Inflammatory macrophage treated with lipopolysaccharide for 4 hours (primary cell): ENCODE measurements around the gene GALK1.

ENCODE experiments used
- DNase-seq: peaks from one replicate; pipeline ENCODE4 v3.0.0-alpha.2; 2020

The GALK1 gene

GRCh38 chr17:75748706-75749105 lies 16.3 kb downstream of the GALK1 start:
- DNase-seq = no peak

DNA sequence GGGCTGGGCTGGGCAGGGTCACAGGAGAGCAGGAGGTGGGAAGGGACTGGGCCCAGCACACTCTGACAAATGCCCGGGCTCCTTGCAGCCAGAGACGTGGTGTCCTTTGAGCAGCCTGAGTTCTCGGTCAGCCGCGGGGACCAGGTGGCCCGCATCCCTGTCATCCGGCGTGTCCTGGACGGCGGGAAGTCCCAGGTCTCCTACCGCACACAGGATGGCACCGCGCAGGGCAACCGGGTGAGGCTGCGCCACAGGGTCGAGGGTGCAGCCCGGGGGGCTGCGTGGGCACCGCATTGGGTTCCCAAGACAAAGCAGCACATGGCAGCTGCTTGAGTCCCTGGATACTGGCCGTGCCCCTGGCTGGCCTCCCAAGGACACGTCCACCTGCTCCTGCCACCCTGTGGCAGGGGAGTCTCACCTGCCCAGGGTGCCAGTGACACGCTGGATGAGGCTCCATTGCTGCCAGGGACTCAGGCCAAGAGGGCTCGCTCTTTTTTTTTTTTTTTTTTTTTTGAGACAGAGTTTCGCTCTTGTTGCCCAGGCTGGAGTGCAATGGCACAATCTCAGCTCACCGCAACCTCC lies 21.3 kb downstream of the GALK1 start:
- no peak for DNase-seq

DNA sequence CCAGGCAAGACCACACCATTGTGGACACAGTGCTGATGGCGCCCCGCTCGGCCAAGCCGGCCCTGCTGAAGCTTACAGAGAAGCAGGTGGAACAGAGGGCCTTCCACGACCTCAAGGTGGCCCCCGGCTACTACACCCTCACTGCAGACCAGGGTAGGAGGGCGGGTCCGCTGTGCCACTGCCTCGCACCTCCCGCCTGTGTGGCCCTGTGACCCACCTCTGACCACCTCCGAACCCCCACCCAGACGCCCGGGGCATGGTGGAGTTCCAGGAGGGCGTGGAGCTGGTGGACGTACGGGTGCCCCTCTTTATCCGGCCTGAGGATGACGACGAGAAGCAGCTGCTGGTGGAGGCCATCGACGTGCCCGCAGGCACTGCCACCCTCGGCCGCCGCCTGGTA lies 22.7 kb downstream of the GALK1 start:
- no peak for DNase-seq

DNA sequence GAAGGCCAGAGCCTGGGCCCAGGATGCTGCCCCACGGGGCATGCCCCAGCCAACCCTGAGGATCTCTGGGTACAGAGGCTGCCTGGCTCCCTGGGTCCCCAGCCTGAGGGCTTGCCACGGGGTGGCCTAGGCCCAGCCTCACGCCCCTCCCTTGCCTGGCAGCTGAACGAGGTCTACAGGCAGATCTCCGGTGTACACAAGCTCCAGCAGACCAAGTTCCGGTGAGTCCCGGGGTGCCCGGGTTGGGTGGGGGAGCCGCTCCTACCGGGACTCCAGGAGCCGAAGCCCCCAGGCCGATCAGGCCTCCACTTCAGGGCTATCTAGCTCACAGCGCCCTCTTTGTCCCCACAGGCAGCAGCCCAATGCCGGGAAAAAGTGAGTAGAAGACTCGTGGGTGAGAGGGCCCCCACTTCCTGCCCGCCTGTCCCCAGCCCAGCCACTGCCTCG lies 24.3 kb downstream of the GALK1 start:
- DNase-seq = no peak

GRCh38 chr17:75740215-75740614 lies 24.8 kb downstream of the GALK1 start:
- DNase-seq = no peak

DNA sequence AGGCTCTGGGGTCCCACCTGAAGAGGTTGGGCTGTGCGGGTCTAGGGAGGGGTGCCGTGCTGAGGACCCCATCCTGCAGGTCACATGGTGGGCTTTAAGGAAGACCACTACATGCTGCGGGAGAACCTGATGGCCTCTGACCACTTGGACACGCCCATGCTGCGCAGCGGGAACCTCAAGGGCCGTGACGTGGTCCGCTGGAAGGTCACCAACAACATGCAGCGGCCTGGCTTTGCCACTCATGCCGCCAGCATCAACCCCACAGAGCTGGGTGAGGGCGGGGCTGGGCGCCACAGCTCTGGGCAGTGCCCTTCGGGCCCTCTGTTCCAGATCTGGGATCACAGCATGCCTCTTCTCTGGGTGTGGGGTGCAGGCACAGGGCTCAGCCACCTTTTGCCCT lies 25.2 kb downstream of the GALK1 start:
- no peak for DNase-seq

DNA sequence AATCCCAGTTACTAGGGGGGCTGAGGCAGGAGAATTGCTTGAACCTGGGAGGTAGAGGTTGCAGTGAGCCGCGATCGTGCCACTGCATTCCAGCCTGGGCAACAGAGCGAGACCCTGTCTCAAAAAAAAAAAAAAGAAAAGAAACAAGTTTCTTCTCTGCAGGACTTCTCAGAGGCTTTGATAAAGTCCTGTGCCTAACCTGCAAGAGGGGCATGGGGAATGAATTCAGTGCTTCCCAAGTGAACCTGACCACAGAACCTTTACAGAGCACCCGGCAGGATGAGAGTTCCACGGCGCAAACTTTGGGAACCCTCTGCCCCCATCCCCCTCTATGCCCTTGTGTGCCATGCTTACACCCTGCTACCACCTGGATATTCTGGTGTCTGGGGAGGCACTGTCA lies 25.8 kb downstream of the GALK1 start:
- no peak for DNase-seq

GRCh38 chr17:75738218-75738802 lies 26.7 kb downstream of the GALK1 start:
- peak; percentile 94 for DNase-seq

- no peak for DNase-seq
Observed at GRCh38 chr17:75737133-75737962, 27.6 kb downstream of the GALK1 start.

- no peak for DNase-seq
Observed at GRCh38 chr17:75736173-75736835, 28.7 kb downstream of the GALK1 start.

DNA sequence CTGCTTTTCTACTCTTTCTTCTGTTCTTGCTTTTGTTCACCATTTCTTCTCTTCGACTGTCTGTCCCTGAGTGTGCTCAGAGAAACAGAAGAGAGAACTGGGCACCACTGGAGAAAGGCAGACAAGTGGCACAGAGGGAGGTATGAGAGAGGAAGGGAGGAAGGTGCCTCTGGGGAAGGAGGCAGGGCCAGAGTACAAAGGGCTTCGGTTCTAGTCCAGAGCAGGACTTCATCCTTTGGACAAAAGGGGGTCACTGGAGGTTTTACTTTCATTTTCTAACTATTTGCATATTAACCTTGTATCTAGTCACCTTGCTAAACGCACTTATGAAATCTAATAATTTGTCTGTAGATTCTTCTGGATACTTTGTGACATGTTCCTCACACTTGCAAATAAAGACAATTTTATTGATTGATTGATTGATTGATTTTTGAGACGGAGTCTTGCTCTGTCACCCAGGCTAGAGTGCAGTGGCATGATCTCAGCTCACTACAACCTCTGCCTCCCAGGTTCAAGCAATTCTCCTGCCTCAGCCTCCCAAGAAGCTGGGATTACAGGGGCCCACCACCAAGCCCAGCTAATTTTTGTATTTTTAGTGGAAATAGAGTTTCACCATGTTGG lies 30.2 kb downstream of the GALK1 start:
- no peak for DNase-seq

DNA sequence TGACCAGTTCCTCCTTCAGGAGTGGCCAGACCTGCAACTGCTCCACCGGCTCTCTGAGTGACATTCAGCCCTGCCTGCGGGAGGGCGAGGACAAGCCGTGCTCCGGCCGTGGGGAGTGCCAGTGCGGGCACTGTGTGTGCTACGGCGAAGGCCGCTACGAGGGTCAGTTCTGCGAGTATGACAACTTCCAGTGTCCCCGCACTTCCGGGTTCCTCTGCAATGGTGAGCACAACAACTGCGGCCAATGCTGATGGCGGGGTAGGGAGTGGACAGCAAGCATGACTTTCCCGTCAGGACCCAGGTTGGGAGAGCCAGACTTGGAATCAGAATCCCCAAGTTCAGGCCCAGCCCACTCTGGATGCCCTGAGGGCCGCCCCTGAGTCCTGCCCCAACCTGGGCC lies 31.5 kb downstream of the GALK1 start:
- DNase-seq = no peak

DNA sequence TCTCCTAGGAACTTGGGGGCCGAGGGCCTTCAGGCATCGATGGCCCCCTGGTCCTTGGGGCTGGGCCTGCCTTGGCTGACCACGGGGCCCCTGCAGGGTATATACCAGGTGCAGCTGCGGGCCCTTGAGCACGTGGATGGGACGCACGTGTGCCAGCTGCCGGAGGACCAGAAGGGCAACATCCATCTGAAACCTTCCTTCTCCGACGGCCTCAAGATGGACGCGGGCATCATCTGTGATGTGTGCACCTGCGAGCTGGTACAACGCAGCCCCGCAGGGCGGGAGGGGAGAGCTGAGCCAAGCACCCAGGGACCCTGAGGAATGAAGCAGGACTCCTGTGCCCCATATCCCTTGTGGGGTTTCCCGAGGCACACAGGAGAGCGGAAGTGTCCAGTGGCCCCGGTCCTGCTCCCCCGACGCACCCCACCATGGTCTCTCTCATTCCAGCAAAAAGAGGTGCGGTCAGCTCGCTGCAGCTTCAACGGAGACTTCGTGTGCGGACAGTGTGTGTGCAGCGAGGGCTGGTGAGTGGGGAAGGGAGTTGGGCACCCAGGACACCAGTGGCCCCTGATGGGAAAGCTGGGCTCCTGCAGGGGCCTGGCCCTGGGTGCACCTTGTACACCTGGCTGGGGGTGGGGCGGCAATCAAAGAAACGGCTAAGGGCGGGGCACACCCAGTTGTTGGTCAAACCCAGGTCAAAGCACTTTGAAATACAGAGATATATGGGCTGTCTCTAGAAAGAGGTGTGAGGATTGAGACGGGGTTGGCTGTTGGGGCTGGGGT lies 33.1 kb downstream of the GALK1 start:
- DNase-seq = no peak

- no peak for DNase-seq
Observed at GRCh38 chr17:75731086-75731715, 33.8 kb downstream of the GALK1 start.

GRCh38 chr17:75730065-75730464 lies 34.9 kb downstream of the GALK1 start:
- no peak for DNase-seq

DNA sequence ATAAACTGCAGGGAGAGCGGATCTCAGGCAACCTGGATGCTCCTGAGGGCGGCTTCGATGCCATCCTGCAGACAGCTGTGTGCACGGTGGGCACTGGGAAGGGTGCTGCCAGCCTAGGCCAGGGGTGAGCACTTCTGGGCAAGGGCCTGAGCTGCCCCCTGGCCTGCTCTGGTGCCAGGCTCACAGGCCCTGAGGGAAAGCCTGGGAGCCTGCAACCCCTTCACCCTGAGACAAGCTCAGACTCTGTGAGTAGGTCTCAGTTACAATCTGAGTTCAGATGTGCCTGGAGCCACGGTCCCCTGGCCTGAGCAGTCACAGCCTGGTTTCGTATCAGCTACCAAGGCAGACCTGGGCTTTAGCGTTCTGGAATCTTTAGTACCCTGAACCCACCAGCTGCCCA lies 35.6 kb downstream of the GALK1 start:
- DNase-seq = no peak

GRCh38 chr17:75727391-75727790 lies 37.6 kb downstream of the GALK1 start:
- no peak for DNase-seq

- no peak for DNase-seq
Observed at GRCh38 chr17:75725504-75725903, 39.5 kb downstream of the GALK1 start.

DNA sequence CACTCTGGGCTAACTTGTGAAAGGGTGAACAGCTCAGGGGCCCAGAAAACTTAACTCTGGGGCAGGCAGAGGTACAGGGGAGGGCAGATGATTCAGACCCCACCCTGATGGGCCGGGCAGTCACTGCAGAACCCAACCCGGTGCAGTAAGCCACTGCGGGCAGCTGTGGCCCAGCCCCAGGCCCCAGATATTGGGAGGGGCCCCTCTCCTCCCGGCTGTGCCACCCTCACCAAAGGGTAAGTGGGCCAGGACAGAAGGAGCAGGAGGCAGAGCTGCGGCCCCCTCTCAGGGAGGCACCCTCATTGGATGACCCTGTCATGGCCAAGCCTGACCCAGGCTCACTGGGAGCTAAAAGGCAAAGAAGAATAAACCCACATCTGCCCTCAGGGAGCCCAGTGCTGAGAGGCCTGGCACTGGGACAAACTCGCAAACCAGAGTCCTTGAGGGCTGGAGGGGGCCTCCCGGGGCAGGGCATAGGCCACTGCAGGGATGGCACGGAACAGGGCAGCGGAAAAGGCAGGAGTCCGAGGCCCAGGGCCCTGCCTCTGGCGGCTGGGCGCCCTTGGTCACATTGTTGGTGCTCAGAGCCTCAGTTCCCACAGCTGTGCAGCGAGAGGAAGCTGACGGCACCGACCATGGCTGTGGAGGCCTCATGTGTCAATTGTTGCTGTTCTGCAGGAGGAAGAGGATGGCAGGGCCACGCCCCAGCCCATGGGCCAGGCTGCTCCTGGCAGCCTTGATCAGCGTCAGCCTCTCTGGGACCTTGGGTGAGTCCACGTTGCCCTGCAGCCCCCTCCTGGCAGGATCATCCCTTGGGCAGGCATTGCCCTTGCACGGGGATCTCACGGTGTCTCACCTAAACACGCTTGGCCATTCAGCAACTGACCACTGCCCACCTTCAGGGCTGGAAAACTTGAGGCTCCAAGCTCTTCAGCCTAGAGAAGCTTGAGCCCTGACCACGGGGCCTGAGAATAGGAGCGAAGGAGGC lies 40.7 kb downstream of the GALK1 start:
- no peak for DNase-seq

DNA sequence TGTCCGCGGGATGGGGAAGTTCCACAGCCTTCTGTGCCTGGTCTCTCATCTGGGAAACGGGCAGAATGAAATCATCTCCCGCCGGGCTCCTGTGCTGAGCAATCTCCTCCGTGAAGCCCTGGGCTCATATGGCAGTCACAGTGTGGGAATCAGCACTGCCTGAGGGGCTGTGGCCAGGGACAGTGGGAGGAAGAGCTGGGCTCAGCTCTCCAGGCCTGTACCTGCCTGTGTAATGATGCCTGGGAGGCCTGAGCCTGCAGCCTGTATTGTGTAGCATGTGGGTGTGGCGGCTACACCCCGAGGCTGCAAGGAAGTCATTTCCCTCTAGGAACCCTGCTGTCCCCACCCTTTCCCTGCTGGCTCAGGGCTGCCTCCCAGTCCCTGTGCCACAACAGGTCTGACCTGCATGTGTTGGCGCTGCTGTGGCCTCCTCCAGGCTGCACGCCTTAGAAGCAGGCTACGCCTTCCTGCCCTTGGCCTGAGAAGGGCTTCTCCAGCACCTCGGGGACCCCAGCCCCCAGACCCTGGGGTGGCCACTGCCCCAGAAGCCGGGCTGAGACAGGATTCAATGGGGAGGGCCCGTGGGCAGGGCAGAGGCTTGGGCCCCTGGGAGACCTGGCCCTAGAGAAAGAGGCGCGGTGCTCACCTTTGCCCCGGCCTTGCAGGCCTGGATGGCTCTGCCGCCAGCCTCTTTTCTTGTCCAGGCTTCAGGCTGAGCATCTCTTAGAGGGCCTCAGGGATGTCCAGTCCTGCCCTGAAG lies 41.6 kb downstream of the GALK1 start:
- DNase-seq = peak; percentile 30
